DMS53 treated with DMSO at 0.1 percent for 48 hours (cell line): ENCODE measurements around the gene ZMYND8.
"Not testable (repeated sequence)": the region's sequence is repeated elsewhere in the genome, so short reads cannot be mapped to it uniquely, and the experiment has no call there.

ENCODE experiments used
- DNase-seq: peaks from one replicate; lab custom pipeline; 2025; ENCODE audit not compliant: unreplicated experiment; lab: John Stamatoyannopoulos, UW

The ZMYND8 gene

GRCh38 chr20:47370850-47371782 is 14.6 kb upstream of the ZMYND8 start:
- no peak for DNase-seq

- no peak for DNase-seq
Measured at GRCh38 chr20:47370214-47370613, 13.7 kb upstream of the ZMYND8 start.

- DNase-seq: no peak
Measured at GRCh38 chr20:47368301-47368700, 11.8 kb upstream of the ZMYND8 start.

- DNase-seq: not testable (repeated sequence)
Measured at GRCh38 chr20:47366301-47366700, 9.8 kb upstream of the ZMYND8 start.

GRCh38 chr20:47365023-47365764 is 8.7 kb upstream of the ZMYND8 start:
- no peak for DNase-seq

GRCh38 chr20:47362361-47363219 is 6.1 kb upstream of the ZMYND8 start:
- no peak for DNase-seq

GRCh38 chr20:47361057-47361915 is 4.8 kb upstream of the ZMYND8 start:
- DNase-seq: no peak

- peak; percentile 75 for DNase-seq
Measured at GRCh38 chr20:47360297-47361056, 4.0 kb upstream of the ZMYND8 start.

- DNase-seq: no peak
Measured at GRCh38 chr20:47359530-47360296, 3.2 kb upstream of the ZMYND8 start.

- DNase-seq: peak; percentile 96
Measured at GRCh38 chr20:47358672-47359529, 2.4 kb upstream of the ZMYND8 start.

GRCh38 chr20:47358039-47358671 is 1.7 kb upstream of the ZMYND8 start:
- DNase-seq: peak; percentile 56

GRCh38 chr20:47357296-47358038 is 968 bp upstream of the ZMYND8 start:
- peak; percentile 98 for DNase-seq

GRCh38 chr20:47356220-47356525 is 326 bp downstream of the ZMYND8 start:
- DNase-seq: no peak

- DNase-seq: no peak
Measured at GRCh38 chr20:47355489-47356219, 845 bp downstream of the ZMYND8 start.

GRCh38 chr20:47354714-47355488 is 1.6 kb downstream of the ZMYND8 start:
- DNase-seq: peak; percentile 40

GRCh38 chr20:47354464-47354713 is 2.1 kb downstream of the ZMYND8 start:
- no peak for DNase-seq
